ENCODE data around the gene LANCL2.
"Not testable (repeated sequence)": the region's sequence is repeated elsewhere in the genome, so short reads cannot be mapped to it uniquely, and the experiment has no call there.

The LANCL2 gene

GRCh38 chr7:55405856-55406541, 40.9 kb downstream of the LANCL2 start:
- no peak for DNase-seq (ENCODE audit: low read depth, low spot score)

- no peak for DNase-seq (ENCODE audit: low read depth, low spot score)
Observed at GRCh38 chr7:55409482-55410225, 44.5 kb downstream of the LANCL2 start.

- DNase-seq (ENCODE audit: low read depth, low spot score): no peak
Observed at GRCh38 chr7:55410667-55411239, 45.6 kb downstream of the LANCL2 start.

- DNase-seq (ENCODE audit: low read depth, low spot score): no peak
Observed at GRCh38 chr7:55411844-55412243, 46.7 kb downstream of the LANCL2 start.

GRCh38 chr7:55413442-55413841, 48.3 kb downstream of the LANCL2 start:
- DNase-seq (ENCODE audit: low read depth, low spot score): no peak

GRCh38 chr7:55415173-55415778, 50.1 kb downstream of the LANCL2 start:
- DNase-seq (ENCODE audit: low read depth, low spot score): peak; percentile 54

- DNase-seq (ENCODE audit: low read depth, low spot score): not testable (repeated sequence)
Observed at GRCh38 chr7:55417456-55417855, 52.3 kb downstream of the LANCL2 start.

GRCh38 chr7:55420530-55420929, 55.4 kb downstream of the LANCL2 start:
- peak; percentile 20 for DNase-seq (ENCODE audit: low read depth, low spot score)

GRCh38 chr7:55423277-55423711, 58.2 kb downstream of the LANCL2 start:
- no peak for DNase-seq (ENCODE audit: low read depth, low spot score)

- no peak for DNase-seq (ENCODE audit: low read depth, low spot score)
Observed at GRCh38 chr7:55423891-55424290, 58.8 kb downstream of the LANCL2 start.

GRCh38 chr7:55425141-55425752, 60.1 kb downstream of the LANCL2 start:
- DNase-seq (ENCODE audit: low read depth, low spot score): no peak

- DNase-seq (ENCODE audit: low read depth, low spot score): no peak
Observed at GRCh38 chr7:55426676-55427075, 61.5 kb downstream of the LANCL2 start.

GRCh38 chr7:55427342-55427741, 62.2 kb downstream of the LANCL2 start:
- DNase-seq (ENCODE audit: low read depth, low spot score): no peak

GRCh38 chr7:55427800-55428199, 62.7 kb downstream of the LANCL2 start:
- no peak for DNase-seq (ENCODE audit: low read depth, low spot score)

- DNase-seq (ENCODE audit: low read depth, low spot score): no peak
Observed at GRCh38 chr7:55429835-55430499, 64.8 kb downstream of the LANCL2 start.

- DNase-seq (ENCODE audit: low read depth, low spot score): no peak
Observed at GRCh38 chr7:55431898-55432297, 66.8 kb downstream of the LANCL2 start.

GRCh38 chr7:55432506-55432905, 67.4 kb downstream of the LANCL2 start:
- no peak for DNase-seq (ENCODE audit: low read depth, low spot score)

- no peak for DNase-seq (ENCODE audit: low read depth, low spot score)
Observed at GRCh38 chr7:55432939-55433784, 68.0 kb downstream of the LANCL2 start.

GRCh38 chr7:55435466-55435865, 70.3 kb downstream of the LANCL2 start:
- DNase-seq (ENCODE audit: low read depth, low spot score): no peak

GRCh38 chr7:55436457-55436856, 71.3 kb downstream of the LANCL2 start:
- DNase-seq (ENCODE audit: low read depth, low spot score): no peak

Measured in smooth muscle cell of the brain vasculature (primary cell).